Measurements from ENCODE around the gene CD19. TPM values are rescaled to one million over a fixed set of nuclear protein-coding genes. Genes with fewer than 3 reads are reported as not detected.

Gene CD19
- total and polyA plus RNA-seq, 2 of the 8 experiments (the other 6 are each of a cell fraction or from before 2014, with no cell fraction given): 0.57 to 0.65 TPM

GRCh38 chr16:28905229-28905754 is 26.5 kb upstream of the CD19 start:
- ChIA-PET POLR2A (ENCODE audit: partially characterized antibody) (interaction anchor here (1.1 to 2.1 kb wide), 6 partner anchors 9 to 82 kb away, joined by 3 to 7 read pairs (median 4); partner anchors contain the start of gene ATXN2L), CTCF (ENCODE audit: partially characterized antibody) (interaction anchor here (0.6 to 2.7 kb wide), 4 partner anchors 15 to 75 kb away, joined by 3 to 8 read pairs (median 4); no protein-coding TSS in a partner anchor)
- Histone ChIP-seq H3K9ac (replicated peaks in 1 of 4; ENCODE audit: extremely low read depth in 1 of 4, low read depth in 3 of 4, low read length in 3 of 4) (no peak overlapping the region), H3K23me2 (ENCODE audit: low read depth, low read length) (no peaks in the 10 kb centered on the region), H3K4me3 (ENCODE audit: extremely low read depth in 1 of 4, insufficient read depth in 2 of 4, low read depth in 3 of 4, low read length in 4 of 4) (no peak overlapping the region), H3K4ac (replicated peaks; ENCODE audit: insufficient read length, low read depth, low read length) (no peak overlapping the region), H3K23ac (ENCODE audit: insufficient read length) (no peak overlapping the region), H2BK15ac (ENCODE audit: low read length) (no peak overlapping the region), H3K4me2 (ENCODE audit: insufficient read depth in 1 of 2, low read depth in 2 of 2, low read length in 2 of 2) (no peak overlapping the region), H2BK20ac (ENCODE audit: low read length) (no peak overlapping the region), H4K91ac (replicated peaks; ENCODE audit: insufficient read length, low read length) (no peak overlapping the region), H2AK5ac (ENCODE audit: low read depth, low read length) (no peak overlapping the region), H3K79me1 (ENCODE audit: low read depth, low read length) (no peaks in the 10 kb centered on the region), H3K18ac (ENCODE audit: extremely low read depth, low read length) (no peak overlapping the region), H3K4me1 (replicated peaks in 1 of 4; ENCODE audit: control insufficient read depth in 3 of 4, insufficient read depth in 4 of 4, low read length in 3 of 4) (no peaks in the 10 kb centered on the region; a peak in 1 of 7 replicates), H2BK5ac (ENCODE audit: low read depth, low read length) (peak overlapping the region; percentile 39; the same call in 1 of the 2 replicates), H4K5ac (ENCODE audit: insufficient read length, low read depth, low read length) (no peak overlapping the region), H3K27me3 (replicated peaks in 1 of 4; ENCODE audit: control insufficient read depth in 3 of 4, extremely low read depth in 1 of 4, insufficient read depth in 3 of 4, low read length in 3 of 4) (no peaks in the 10 kb centered on the region), H3K56ac (replicated peaks; ENCODE audit: insufficient read length, low read depth, low read length) (no peak overlapping the region), H3K27ac (ENCODE audit: low read depth, low read length) (no peak overlapping the region), H4K8ac (ENCODE audit: extremely low read depth, insufficient read depth, low read length) (no peak overlapping the region), H4K20me1 (replicated peaks in 1 of 2; ENCODE audit: control insufficient read depth in 1 of 2, insufficient read depth in 2 of 2, low read length in 2 of 2) (peaks cover 0 to 3% of the 10 kb centered on the region in 2 experiments), H3K9me3 (ENCODE audit: insufficient read depth in 2 of 2, low read depth in 1 of 2, low read length in 1 of 2) (no peaks in the 10 kb centered on the region), H3K36me3 (ENCODE audit: control insufficient read depth in 2 of 4, insufficient read depth in 4 of 4, low read length in 3 of 4) (no peaks in the 10 kb centered on the region; a peak in 2 of 8 replicates), H2BK12ac (ENCODE audit: low read depth, low read length) (no peak overlapping the region), H3K14ac (ENCODE audit: insufficient read length) (no peak overlapping the region), H2BK120ac (replicated peaks; ENCODE audit: low read depth, low read length) (no peak overlapping the region), H3K79me2 (ENCODE audit: control insufficient read depth in 1 of 2, insufficient read depth in 2 of 2, low read length in 2 of 2) (no peaks in the 10 kb centered on the region), H2AFZ (ENCODE audit: low read length) (no peak overlapping the region)
- no peak for FAIRE-seq
- no peak for DNase-seq (ENCODE audit: low read depth in 1 of 2, low spot score in 2 of 2)
- no peak for TF ChIP-seq GABPA (IDR thresholded peaks at IDR 0.05; ENCODE audit: borderline replicate concordance, insufficient read depth, low read length)
- TF ChIP-seq RXRA (IDR thresholded peaks at IDR 0.05; ENCODE audit: insufficient read depth, low read depth, low read length): no peak
- TF ChIP-seq SP4 (IDR thresholded peaks at IDR 0.05; ENCODE audit: low read length): no peak
- TF ChIP-seq RFX5 (IDR thresholded peaks at IDR 0.05; ENCODE audit: borderline replicate concordance, low read depth, low read length): no peak
- no peak for TF ChIP-seq TAF1 (IDR thresholded peaks at IDR 0.05; ENCODE audit: low read depth, low read length)
- TF ChIP-seq CREB1 (IDR thresholded peaks at IDR 0.05): no peak
- TF ChIP-seq ZNF274 (IDR thresholded peaks at IDR 0.05; ENCODE audit: borderline replicate concordance, extremely low read depth, low read length): no peak
- TF ChIP-seq ATF2 (IDR thresholded peaks at IDR 0.05; ENCODE audit: low read length): no peak
- TF ChIP-seq JUN (IDR thresholded peaks at IDR 0.05; ENCODE audit: low read depth, low read length): no peak
- no peak for TF ChIP-seq BCL11A (IDR thresholded peaks at IDR 0.05; ENCODE audit: low read depth in 2 of 2, low read length in 2 of 2)
- 90% methylated on average over 6 of the region's 9 CpGs; no CpG with 5 or more reads in 1 of the 2 experiments for WGBS, 2 experiments (ENCODE audit: extremely low coverage in 1 of 2, insufficient coverage in 1 of 2, insufficient read length in 1 of 2, insufficient replicate concordance in 2 of 2, low coverage in 1 of 2, low lambda C conversion rate in 2 of 2, missing lambda C conversion rate in 1 of 2)

Measured in H1 (cell line).